ENCODE data around the gene NUB1. TPM values are rescaled to one million over a fixed set of nuclear protein-coding genes. Genes with fewer than 3 reads are reported as not detected.

NUB1 gene
- total RNA-seq, 2 donors from 2014 or later = 46.4 to 53.7 TPM

GRCh38 chr7:151381098-151381347 is 39.4 kb downstream of the NUB1 start:
- 58% methylated on average over 7 of the region's 7 CpGs for WGBS
- no peaks in the 10 kb centered on the region for H3K9me3 ChIP-seq
- H3K27ac ChIP-seq = no peak overlapping the region
- peak overlapping the region in 1 of 2 donors; percentile 24 for H3K4me3 ChIP-seq
- no peak for DNase-seq (ENCODE audit: low spot score)
- TF ChIP-seq POLR2A (IDR thresholded peaks at IDR 0.05) (no peak), CTCF (IDR thresholded peaks at IDR 0.05) (no peak), POLR2AphosphoS5 (IDR thresholded peaks at IDR 0.05) (no peak)
- peaks cover 0 to 10% of the 10 kb centered on the region in 2 donors for H3K36me3 ChIP-seq
- intact Hi-C loops (cut with DNase I) = no loop called here
- no peaks in the 10 kb centered on the region for H3K27me3 ChIP-seq (replicated peaks; ENCODE audit: insufficient read depth)
- H3K4me1 ChIP-seq (replicated peaks) = peaks cover 2% of the 10 kb centered on the region

- no peak for TF ChIP-seq CTCF (IDR thresholded peaks at IDR 0.05)
- TF ChIP-seq POLR2AphosphoS5 (IDR thresholded peaks at IDR 0.05) = no peak
- TF ChIP-seq POLR2A (IDR thresholded peaks at IDR 0.05) = no peak
- no peaks in the 10 kb centered on the region for H3K9me3 ChIP-seq
- peaks cover 2% of the 10 kb centered on the region for H3K4me1 ChIP-seq (replicated peaks)
- no peaks in the 10 kb centered on the region for H3K27me3 ChIP-seq (replicated peaks; ENCODE audit: insufficient read depth)
- H3K36me3 ChIP-seq = peaks cover 0 to 5% of the 10 kb centered on the region in 2 donors
- intact Hi-C loops (cut with DNase I) = no loop called here
- H3K27ac ChIP-seq = no peak overlapping the region
- peak overlapping the region; percentile 5 to 24 for H3K4me3 ChIP-seq
- WGBS = 6% methylated on average over 69 of the region's 83 CpGs
- no peak for DNase-seq (ENCODE audit: low spot score)
Measured at GRCh38 chr7:151381348-151382078, 39.9 kb downstream of the NUB1 start.

GRCh38 chr7:151382079-151382885 is 40.7 kb downstream of the NUB1 start:
- WGBS = 38% methylated on average over 31 of the region's 37 CpGs
- H3K27ac ChIP-seq = no peak overlapping the region
- no peaks in the 10 kb centered on the region for H3K9me3 ChIP-seq
- intact Hi-C loops (cut with DNase I) = no loop called here
- peak overlapping the region in 1 of 2 donors; percentile 5 for H3K4me3 ChIP-seq
- peaks cover 2% of the 10 kb centered on the region for H3K4me1 ChIP-seq (replicated peaks)
- no peaks in the 10 kb centered on the region for H3K36me3 ChIP-seq
- no peak for DNase-seq (ENCODE audit: low spot score)
- TF ChIP-seq POLR2AphosphoS5 (IDR thresholded peaks at IDR 0.05) (no peak), POLR2A (IDR thresholded peaks at IDR 0.05) (no peak), CTCF (IDR thresholded peaks at IDR 0.05) (no peak)
- H3K27me3 ChIP-seq (replicated peaks; ENCODE audit: insufficient read depth) = no peaks in the 10 kb centered on the region

- H3K36me3 ChIP-seq = no peaks in the 10 kb centered on the region
- no peak overlapping the region for H3K27ac ChIP-seq
- WGBS = 80% methylated on average over 15 of the region's 15 CpGs
- no peaks in the 10 kb centered on the region for H3K9me3 ChIP-seq
- no peak overlapping the region for H3K4me3 ChIP-seq
- no peaks in the 10 kb centered on the region for H3K27me3 ChIP-seq (replicated peaks; ENCODE audit: insufficient read depth)
- intact Hi-C loops (cut with DNase I) = no loop called here
- no peak for TF ChIP-seq POLR2AphosphoS5 (IDR thresholded peaks at IDR 0.05)
- no peak for TF ChIP-seq CTCF (IDR thresholded peaks at IDR 0.05)
- no peak for TF ChIP-seq POLR2A (IDR thresholded peaks at IDR 0.05)
- H3K4me1 ChIP-seq (replicated peaks) = peaks cover 2% of the 10 kb centered on the region
- DNase-seq (ENCODE audit: low spot score) = no peak
Measured at GRCh38 chr7:151383638-151384351, 42.2 kb downstream of the NUB1 start.
